Cerebellar nuclear complex (tissue), 1 donor: ENCODE measurements around the gene ASPSCR1.
A peak's percentile ranks its signal among the peaks of the same experiment; 100 is the strongest.

Source experiments
- DNase-seq, 2 experiments: peaks; one replicate each; lab custom pipeline; 2025; lab: John Stamatoyannopoulos, UW

The ASPSCR1 gene

DNA sequence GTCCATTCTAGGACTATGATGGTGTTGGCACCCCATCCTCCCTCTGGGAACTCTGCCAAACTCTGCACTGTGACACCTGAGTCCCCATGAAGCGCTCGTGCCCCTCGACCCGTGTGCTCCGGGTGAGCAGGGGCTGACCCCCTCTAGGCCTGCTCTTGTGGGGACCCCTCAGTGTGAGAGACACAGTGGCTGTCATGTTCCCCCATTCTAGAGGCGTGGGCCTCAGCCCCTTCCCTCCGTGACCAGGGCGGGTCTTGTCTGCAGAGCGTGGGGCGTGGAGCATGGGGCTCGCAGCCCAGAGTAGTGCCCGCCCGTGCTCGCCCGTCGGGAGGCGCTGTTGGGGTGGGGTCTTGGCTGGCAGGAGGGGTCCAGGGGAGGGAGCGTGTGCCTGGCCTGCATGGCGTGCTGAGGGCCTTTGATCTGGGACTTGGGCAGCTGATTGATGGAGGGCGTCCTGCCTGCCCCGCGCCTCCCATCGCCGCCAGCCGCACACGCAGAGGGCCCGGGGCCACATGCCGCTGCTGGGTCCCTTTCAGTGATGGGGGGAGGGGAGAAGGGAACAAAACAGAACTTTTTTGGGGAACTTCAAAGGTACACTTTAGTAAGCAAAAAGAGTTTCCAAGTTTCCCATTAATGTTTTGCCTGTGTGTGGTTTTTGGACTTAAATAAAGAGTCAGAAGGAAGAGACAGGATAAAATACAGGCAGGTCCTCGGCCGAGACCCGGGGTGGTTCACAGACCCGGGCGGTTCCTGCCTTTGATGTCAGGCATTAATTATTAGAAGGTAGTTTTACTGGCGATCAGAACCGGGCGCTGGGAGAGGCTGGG, 22.8 kb downstream of the ASPSCR1 start:
- no peak for DNase-seq

DNA sequence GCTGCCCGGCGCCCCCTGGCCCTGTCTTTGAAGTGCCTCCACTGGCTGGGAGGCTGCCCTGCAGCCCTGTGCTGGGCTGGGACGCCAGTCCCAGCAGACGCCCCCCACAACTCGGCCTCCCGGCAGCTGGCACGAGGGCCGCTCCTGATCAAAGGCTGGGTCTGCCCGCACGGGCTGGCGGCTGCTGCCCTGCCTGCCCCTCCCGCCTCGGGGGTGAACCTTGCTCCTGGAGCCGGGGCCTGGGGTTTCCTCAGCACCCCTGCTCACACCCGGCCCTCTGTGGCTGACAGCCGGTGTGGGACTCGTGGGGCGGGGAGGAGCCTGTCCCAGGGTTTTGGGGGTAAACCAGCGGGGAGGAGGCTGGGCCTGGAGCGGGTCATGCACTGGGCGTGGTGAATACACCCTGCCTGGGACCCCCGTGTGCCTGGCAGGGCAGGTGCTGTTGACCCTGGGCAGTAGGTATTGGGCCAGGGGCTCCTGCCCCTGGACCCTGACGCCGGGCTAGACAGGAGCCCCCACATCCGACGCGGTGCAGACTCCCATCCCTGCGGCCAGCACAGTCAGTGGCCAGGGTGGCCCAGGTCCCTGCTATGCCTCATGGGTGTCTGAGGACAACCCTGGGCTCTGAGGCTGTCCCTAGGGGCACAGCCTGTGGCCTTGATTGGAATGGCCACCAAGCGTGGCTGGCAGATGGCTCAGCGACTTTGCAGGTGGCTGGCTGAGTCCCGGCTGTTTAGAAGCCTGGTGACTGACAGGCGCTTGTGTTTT, 23.6 kb downstream of the ASPSCR1 start:
- DNase-seq, result no peak

DNA sequence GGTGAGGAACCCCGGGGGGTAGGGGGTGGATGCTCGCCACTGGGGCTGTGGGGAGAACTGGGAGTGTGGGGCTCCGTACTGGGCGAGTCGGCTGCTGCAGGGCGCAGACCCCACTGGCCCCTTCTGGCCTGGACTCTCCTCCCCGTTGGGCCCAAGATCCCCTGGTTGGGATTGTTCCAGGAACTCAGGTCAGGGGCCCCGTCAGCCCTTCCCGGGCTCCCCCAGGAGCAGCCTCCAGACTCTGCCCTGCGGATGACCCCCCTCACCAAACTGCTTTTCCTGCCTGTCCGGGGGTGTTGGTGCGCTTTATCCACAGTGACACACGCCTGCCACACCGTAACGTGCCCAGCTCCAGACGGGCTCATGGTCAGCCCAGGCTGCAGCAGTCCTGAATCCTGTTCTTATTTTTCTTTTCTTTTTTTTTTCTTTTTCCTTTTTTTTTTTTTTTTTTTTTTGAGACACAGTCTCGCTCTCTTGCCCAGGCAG, 24.2 kb downstream of the ASPSCR1 start:
- DNase-seq, result no peak

DNA sequence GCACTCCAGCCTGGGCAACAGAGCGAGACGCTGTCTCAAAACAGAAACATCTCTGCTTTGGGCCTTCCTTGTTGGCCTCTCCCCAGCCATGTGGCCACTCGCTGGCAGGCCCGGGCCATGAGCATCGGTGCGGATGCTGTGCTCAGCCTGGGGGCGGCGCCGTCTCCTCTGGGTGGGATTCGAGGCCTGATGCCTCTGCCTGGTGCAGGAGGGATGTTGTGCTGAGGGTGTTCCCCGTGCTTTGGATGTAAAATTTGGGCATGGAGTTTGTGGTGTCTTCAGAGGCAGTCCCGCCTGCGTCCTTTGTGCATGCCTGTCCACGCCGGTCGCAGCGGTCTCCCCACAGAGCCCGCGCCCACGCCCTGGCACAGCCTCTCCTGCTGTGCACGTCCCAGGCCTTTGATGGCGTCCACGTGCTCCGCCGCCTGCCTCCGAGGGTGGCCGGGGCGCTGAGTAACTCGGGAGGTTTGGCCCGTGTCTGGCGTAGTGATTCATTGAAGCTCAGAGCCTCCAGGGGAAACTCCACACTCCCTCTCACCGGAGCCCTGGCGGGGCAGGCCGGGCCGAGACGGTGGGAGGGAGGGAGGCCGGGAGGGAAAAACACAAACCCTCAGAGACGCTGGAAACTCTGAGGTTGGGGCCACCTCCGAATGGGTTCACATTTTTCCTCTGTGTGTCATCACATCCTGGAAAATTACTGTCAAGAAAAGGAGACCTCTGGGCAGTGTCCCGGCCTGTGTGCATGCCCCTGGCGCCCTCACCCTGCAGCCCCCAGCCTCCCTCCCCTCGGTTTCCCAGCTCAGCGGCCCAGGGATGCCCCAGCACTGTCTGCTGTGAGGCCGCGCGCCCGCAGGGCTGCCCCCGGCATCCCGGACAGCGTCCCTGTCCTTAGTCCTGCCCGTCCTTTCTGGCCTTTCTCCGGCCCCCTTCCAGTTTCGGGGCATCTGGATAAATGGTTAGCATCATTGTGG, 26.3 kb downstream of the ASPSCR1 start:
- DNase-seq, result no peak

DNA sequence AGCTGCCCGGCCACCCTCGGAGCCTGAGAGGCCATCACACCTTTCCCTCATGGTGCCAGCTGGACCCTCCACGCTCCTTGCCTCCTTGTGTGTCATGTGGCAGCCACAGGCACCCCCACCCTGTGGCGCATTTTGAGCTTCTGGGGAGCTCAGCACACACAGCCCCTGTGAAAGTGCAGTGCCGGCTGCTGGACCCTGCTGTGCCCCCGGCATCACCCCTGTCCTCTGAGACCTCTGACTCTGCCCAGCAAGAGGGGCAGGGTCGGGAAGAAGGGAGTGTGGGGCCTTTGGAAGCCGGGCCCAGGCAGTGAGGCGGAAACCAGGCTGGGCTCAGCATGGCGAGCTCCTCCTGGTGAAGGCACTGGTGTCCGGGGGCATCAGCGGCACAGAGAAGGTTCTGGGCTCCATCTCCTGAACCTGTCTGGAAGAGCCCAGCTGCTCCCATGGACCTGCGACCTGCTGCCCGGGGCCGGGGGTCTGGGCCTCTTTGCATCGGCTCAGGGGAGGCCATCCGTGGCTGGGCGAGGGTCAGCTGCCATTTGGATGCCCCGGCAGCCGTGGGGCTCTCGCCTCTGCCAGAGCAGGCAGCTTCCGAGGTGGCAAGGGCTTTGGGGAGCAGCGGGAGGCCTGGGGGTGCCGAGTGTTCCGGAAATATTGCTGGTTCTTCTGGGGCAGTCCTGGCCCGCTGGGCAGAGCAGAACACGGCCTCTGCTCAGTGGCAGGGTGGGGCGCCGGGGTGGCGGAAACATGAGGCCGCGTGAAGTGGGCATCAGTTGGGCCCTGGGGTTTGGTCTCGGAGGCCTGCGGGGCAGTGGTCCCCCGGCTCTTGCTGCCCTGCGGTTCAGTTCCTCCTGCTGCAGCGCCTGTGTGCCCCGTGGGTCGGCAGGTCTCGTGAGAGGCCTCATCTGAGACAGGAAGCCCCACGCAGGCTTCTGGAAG, 27.4 kb downstream of the ASPSCR1 start:
- no peak for DNase-seq

DNA sequence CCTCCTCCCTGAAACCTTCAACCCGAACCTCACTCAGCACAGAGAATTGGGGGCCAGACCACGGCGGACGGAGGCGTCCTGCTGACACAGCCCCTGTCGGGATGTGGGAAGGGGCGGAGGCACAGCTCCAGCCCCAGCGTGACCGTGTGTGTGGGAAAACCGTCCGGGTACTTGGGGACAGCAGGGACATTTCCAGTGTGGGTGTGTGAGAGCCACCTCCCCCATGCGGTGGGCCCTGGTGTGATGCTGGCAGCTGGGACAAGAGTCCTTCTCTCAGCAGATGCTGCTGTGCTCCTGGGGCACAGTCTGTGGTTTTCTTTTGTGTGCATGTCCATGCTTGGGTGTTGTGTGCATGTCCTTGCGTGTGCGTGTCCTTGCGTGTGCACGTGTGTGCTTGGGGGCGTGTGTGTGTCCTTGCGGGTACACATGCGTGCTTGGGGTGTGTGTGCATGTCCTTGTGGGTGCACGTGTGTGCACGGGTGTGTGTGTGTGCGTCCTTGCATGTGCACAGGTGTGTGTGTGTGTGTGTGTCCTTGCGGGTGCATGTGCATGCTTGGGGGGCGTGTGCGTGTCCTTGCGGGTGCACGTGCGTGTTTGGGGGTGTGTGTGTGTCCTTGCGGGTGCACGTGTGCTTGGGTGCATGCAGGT, 28.4 kb downstream of the ASPSCR1 start:
- no peak for DNase-seq

DNA sequence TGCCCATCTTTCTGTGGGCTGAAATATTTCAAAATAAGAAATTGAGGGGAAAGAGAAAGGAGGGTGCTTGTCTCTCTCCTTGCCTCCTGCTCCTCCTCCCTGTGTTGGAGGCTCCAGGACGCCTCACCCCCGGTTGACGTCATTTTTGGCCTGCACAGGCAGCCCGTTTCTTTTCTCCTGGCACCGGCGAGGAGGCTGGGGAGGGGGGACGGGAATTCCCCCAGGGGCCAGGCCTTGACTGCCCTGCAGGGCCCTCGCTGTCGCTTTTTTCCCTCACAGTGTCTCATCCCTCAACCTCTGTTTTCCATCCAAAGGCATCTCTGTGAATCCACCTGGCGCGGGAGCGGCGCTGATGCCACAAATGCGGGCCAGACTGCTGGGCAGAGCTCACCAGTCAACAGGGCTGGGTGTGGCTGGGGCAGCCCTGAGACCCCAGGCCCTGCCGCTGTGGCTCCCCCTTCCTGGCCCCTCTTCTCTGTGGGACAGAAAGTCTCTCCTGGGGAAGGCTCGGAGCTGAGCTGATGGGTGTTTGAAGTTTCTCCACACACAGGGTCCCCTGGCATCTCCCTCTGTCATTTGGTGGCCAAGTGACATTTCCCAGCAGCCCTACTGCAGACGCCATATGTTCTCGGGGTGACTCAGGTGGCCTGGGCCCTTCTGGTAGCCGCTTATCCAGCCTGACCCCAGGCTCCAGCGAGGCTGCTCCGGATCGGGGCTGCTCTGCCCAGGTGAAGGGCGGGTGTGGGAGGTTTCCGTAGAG, 29.2 kb downstream of the ASPSCR1 start:
- DNase-seq, result peak in 1 of 2 experiments; percentile 71

DNA sequence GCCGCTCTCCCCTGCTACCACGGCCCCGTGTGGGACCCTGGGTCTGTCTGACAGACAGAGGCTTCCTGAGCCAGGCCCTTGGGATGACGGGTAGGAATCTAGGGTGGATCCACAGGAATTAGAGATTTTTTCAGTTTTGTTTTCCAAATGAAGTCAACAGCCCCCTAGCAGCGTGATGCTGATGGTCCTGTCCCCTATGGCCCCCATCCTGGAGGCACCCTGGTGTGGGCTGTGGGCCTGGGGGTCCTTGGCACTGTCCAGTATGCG, 29.7 kb downstream of the ASPSCR1 start:
- no peak for DNase-seq

DNA sequence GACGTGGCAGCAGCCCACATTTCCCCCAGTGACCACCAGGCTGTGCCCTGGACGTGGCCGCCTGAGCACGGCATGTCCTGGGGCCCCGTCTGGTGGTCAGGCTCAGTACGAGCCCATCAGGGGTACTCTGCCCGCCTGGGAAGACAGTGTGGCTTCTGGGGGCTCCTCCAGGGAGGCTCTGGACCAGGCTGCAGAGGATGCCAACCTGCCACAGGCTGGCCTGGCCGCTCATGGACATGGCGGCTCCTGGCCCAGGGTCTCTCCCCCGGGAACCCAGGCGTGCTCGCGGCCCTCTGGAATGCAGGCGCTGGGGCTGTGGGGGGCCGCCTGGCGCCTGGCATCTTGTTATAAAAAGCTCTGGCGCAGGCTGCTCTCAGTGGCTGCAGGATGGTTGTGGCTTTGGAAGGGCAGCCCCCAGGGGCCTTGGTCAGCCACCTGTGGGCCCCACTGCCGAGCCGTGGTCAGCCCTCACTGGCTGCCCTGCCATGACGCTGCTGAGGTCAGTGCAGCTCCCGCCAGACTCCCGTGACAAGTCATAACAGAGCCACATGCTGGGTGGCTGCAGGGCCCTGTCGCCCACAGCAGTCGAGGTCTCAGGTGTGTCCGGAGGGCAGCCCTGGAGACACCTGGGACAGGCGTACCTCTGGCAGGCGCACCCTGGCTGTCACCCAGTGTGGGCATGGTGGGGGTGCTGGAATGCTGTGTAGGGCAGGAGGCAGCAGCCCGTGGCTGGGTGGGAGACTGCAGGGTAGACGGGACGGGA, 30.2 kb downstream of the ASPSCR1 start:
- DNase-seq, result no peak

DNA sequence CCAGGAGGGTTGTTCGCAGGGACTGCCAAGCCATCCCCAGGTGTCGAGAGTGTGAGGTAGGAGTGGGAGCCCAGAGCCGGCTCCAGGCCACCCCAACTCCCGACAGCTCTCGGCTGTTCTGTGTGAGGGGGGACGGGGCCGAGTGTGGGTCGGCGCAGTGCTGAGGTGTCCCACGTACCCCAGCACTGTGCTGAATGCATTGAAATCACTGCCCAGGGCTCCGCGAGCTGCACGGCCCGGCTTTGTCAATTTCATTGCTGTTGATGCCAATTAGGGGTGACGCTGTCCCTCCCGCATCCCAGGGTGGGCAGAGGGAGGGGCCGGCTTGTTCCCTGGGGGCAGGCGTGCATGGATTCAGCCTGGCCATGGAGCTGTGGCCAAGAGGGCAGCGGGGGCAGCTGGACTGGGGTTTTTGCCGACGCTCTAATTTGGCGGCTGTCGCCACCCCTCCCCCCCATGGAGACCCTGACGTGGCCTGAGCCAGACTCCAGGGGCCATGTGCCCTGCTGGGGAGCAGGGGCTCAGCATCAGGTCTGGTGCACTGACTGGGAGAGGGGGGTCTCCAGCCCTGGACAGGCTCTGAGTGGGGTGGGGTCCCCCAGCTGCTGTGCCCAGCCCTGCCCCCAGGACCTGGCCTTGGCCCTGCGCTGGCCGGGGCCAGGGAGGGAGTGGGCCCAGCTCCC, 31.0 kb downstream of the ASPSCR1 start:
- no peak for DNase-seq

DNA sequence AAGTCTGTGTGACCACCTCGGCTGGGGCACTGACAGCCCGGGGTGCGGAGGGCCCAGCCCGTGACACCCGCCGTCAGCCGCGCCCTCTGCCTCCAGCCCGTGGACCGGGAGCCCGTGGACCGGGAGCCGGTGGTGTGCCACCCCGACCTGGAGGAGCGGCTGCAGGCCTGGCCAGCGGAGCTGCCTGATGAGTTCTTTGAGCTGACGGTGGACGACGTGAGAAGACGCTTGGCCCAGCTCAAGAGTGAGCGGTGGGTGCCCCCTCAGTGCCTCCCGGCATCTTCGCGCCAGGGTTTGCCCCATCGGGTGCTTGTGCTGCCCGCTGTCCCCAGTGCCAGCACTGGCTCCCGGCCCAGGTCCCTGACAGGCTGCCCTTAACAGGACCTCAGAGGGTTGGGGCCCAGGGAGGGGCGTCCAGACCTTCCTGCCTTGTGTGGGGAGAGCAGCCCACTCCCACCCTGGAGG, 31.5 kb downstream of the ASPSCR1 start:
- DNase-seq, result no peak

DNA sequence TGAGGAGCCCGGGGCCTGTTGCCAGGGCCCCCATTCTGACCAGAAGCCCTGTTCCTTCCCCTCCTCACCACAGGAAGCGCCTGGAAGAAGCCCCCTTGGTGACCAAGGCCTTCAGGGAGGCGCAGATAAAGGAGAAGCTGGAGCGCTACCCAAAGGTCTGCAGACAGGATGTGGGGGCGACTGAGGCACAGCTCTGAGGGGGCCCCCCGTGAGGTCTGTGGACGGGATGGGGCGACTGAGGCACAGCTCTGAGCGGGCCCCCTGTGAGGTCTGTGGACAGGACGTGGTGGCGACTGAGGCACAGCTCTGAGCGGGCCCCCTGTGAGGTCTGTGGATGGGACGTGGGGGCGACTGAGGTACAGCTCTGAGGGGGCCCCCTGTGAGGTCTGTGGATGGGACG, 32.0 kb downstream of the ASPSCR1 start:
- DNase-seq, result no peak

DNA sequence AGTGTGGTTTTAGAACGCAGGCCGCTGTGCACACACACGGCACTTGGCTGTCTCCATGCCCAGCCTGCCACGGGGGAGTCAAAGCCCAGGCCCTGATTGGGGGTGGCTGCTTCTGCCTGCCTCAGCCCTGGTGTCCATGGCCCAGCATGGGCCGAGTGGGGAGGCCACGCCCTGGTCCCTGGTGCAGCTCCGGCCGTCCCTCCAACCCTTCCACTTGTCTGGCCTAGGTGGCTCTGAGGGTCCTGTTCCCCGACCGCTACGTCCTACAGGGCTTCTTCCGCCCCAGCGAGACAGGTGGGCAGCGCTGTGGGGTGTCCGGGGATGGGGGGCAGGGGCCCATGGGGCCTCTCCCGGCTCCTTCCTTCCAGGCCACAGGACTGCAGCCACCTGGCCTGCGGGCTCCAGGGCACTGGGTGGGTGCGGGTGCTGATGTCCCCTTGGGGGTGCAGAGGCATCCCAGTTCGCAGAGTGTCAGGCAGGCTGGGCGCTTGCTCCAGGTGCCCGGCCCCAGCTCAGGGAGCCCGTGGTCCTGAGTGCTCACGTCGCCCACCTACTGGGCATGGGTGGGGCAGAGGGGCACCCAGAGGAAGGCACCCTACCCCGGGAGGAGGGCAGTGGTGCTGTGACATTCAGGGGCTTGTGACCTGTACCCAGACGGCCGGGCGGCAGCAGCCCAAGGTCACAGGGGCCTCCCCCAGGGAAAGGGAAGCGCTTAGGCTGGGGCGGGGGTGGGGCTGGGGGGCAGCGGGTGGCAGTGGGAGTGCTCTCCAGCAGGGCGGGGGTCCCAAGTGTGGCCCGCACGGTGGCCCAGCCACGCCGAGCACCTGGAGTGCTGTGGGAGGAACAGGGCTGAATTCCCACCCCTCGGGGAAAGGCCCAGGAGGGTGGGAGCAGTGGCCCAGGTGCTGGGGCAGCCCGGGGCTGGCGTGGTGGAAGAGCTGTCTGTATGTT, 33.4 kb downstream of the ASPSCR1 start:
- DNase-seq, result no peak

DNA sequence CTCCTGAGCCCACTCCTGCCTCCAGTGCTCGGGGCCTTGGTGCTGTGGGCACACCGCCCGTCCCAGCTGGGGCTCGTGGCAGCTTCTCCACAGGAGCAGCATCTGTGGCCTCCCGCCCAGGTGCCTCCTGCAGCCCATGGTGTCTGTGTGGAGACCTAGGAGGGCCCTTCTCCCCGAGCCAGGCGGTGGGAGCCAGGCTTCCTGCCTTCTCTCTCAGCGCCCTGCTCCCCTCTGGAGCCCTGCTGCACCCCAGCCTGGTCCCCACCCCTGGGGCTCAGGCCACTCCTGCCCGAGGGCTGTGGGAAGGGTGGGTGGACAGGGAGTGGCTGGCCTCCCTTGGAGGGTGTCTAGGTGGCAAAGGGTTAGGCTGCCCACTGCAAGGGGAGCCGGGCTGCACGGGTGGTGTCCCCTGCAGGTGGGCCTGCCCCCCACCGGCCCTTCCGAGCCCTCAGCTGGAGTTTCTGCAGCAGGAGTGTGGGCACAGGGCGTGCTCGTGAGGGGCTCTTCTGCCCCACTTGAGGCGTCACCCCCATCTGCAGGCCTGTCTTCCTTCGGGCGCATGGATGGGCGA, 34.3 kb downstream of the ASPSCR1 start:
- no peak for DNase-seq

DNA sequence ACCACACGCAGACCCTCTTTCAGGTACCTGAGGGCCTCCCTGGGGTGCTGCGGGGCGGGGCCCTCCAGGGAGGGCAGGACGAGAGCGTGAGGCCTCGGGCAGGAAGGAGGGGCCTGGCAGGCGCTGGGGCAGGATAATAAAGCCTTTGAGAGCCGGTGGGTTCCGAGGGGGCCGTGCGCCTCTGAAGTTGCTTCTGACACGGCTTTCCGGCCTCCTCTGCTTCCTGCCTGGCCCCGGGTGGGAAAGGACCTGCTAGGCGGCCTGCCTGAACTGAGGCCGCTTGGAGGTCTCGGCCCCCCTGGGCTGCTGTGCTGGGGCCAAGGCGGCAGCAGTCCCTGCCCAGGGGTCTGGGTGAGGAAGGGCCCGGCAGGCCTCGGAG, 34.8 kb downstream of the ASPSCR1 start:
- DNase-seq, result no peak

DNA sequence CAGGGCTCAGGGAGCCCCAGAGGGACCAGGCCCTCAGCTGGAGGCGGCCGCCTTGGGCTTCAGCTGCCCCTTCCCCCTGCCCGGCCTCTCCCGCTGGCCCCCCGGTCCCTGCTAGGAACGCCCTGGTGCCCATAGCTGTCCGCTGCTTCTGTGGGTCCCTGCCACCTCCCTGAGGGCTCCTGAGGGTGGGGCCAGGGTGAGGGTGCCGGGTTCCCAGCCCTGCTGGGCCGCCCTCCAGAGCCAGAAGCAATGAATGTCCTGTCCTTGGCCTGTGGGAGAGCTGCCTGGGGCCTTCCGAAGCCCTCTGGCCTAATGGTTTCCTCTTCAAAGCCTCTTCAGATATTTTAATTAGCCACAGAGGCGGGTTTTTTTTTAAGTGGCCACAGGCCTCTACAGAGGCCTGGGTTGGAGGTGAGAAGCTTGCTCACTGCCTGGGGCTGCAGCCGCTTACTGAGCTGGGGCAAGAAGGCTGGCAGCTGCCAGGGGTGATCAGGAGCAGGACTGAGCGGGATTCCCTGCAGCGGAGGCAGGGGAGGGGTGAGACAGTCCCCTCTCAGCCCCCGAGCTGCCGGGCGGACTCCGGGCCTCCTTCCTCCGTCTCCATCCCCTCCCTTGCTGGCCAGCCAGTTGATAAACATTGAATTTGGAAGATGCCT, 35.3 kb downstream of the ASPSCR1 start:
- no peak for DNase-seq
